ENCODE data around the gene PTPN11.

DNA sequence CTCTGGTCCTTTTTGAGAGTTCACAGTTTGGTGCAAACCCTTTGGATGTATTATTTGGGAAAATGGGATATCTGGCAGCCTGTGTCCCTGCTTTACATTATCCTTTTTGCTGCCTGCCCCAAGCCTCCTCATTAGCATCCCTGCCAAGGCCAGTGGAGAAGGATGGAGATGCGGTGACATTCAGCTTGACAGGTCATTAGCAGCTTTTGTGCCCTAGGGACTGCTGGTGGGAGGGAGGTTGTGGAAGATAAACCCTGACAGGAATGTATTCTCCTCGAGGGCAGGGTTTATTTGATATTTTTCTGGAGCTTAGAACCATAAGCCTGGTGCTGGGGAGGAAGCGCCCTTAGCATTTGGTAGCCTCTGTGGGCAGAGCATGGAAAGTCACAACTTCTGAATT, 49.3 kb downstream of the PTPN11 start:
- TF ChIP-seq, protein P1, sequence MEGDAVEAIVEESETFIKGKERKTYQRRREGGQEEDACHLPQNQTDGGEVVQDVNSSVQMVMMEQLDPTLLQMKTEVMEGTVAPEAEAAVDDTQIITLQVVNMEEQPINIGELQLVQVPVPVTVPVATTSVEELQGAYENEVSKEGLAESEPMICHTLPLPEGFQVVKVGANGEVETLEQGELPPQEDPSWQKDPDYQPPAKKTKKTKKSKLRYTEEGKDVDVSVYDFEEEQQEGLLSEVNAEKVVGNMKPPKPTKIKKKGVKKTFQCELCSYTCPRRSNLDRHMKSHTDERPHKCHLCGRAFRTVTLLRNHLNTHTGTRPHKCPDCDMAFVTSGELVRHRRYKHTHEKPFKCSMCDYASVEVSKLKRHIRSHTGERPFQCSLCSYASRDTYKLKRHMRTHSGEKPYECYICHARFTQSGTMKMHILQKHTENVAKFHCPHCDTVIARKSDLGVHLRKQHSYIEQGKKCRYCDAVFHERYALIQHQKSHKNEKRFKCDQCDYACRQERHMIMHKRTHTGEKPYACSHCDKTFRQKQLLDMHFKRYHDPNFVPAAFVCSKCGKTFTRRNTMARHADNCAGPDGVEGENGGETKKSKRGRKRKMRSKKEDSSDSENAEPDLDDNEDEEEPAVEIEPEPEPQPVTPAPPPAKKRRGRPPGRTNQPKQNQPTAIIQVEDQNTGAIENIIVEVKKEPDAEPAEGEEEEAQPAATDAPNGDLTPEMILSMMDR (IDR thresholded peaks at IDR 0.05) = no peak
- no peak for TF ChIP-seq POLR2A (IDR thresholded peaks at IDR 0.05)

All from tibial nerve (tissue), 3 donors.